Mucosa of descending colon (tissue), 3 donors: ENCODE data around the gene RLN2. TPM values are rescaled to one million over a fixed set of nuclear protein-coding genes. Genes with fewer than 3 reads are reported as not detected.

ENCODE experiments used
- ATAC-seq: fragments of 200-7000 bp; cut with Tn5 transposase; one replicate; pipeline ENCODE4 v1.9.1; 2020; ENCODE audit warnings: mild to moderate bottlenecking, moderate library complexity
- DNase-seq, 3 donors: peaks; one replicate each; pipeline ENCODE4 v3.0.0-alpha.2; 2020
- H3K36me3 ChIP-seq: fragments of 200-600 bp; one replicate; pipeline ENCODE4 v1.8.0; 2021; ENCODE audit warnings: low read depth, mild to moderate bottlenecking
- H3K4me1 ChIP-seq: fragments of 200-600 bp; one replicate; pipeline ENCODE4 v1.8.0; 2021; ENCODE audit warnings: low read depth, mild to moderate bottlenecking
- H3K4me3 ChIP-seq: fragments of 200-600 bp; one replicate; pipeline ENCODE4 v1.8.0; 2021; ENCODE audit warnings: mild to moderate bottlenecking
- H3K9me3 ChIP-seq: fragments of 200-600 bp; one replicate; pipeline ENCODE4 v1.8.0; 2021; ENCODE audit warnings: mild to moderate bottlenecking
- CTCF ChIP-seq: fragments of 200-600 bp; IDR thresholded peaks from one replicate; pipeline ENCODE4 v1.8.0; 2022; ENCODE audit warnings: antibody characterized with exemption, mild to moderate bottlenecking
- intact Hi-C, 2 donors: fragments of 100-400 bp; cut with DNase I in 1 of 2; cut with micrococcal nuclease in 1 of 2; formaldehyde crosslinking; loops; one replicate each; pipeline versions ENCODE4 v1.11.0 to v1.11.1; 2022; cut with DNase I, micrococcal nuclease
- total RNA-seq, 3 donors: library from RNA; stranded (reverse); fragmentation: NEBNext Ultra II Directional in 2 of 3; extraction: Animal tissue kit (Norgen Biotek cat#: 25700) in 2 of 3; gene quantifications; one replicate each; pipeline versions ENCODE4 v1.2.1 to v1.2.4, GENCODE V29; 2021 to 2023
- donor health status: DM: no; HTN: no; CAD: no; lungs with moderate emphysema.
- donor health status: DM: no; HTN: no; CAD: no.
- donor health status: DM: no; HTN: yes; CAD: no.

RLN2 gene
- total RNA-seq, 3 donors from 2014 or later: 0.32 to 0.58 TPM; not detected in 1

- intact Hi-C loops: no loop called here
- H3K9me3 ChIP-seq: no peaks in the 10 kb centered on the region
- ATAC-seq (peak; percentile 55), DNase-seq (no peak)
- no peak for TF ChIP-seq CTCF
- no peaks in the 10 kb centered on the region for H3K4me1 ChIP-seq
- no peaks in the 10 kb centered on the region for H3K36me3 ChIP-seq
- H3K4me3 ChIP-seq: no peak overlapping the region
Observed at GRCh38 chr9:5263351-5264218, 40.9 kb downstream of the RLN2 start.

Other genes with a start within 250 kb of the RLN2 start
- gene INSL6, start 119.1 kb downstream of the RLN2 start, total RNA-seq: not detected
- not detected for gene INSL4, start 73.3 kb downstream of the RLN2 start, total RNA-seq
- gene RLN1, start 35.2 kb upstream of the RLN2 start, total RNA-seq: under 1 TPM in 1 of 3 donors, not detected in 2; 0.41 TPM
- gene PLGRKT, start 133.2 kb upstream of the RLN2 start, total RNA-seq: 10 to 100 TPM; 34.0 to 67.1 (median 53.0) TPM
- 1 to 10 TPM; 2.6 to 5.4 (median 3.4) TPM for gene CD274, start 145.8 kb upstream of the RLN2 start, total RNA-seq
- gene PDCD1LG2, start 205.8 kb upstream of the RLN2 start, total RNA-seq: 1 to 10 TPM in 1 of 3 donors, under 1 TPM in 2; 0.20 to 1.2 (median 0.63) TPM